Measurements from ENCODE around the gene ARID4A.

ARID4A gene

DNA sequence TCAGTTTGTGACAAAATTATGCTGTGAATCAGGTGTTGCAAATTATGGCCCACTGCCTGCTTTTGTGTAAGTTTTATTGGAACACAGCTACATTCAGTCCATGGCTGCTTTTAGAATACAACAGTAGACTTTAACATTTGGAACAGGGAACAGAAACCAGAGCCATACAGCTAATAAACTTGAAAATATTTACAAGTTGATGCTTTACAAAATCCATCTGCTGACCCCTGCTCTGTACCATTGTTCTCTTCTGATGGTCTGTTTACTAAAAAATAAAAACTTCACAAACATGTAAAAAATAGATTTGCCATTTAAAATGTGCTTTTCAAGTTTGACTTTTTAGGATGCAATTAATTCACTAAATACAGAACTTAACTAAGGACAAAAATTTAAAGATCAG, 33.0 kb upstream of the ARID4A start:
- Histone ChIP-seq H2BK12ac (ENCODE audit: low read length) (no peak overlapping the region), H3K9ac (ENCODE audit: low read depth, low read length, poor library complexity) (no peak overlapping the region), H3K4me1 (ENCODE audit: control insufficient read depth in 2 of 2, insufficient read depth in 1 of 2, low read depth in 1 of 2, low read length in 2 of 2) (no peaks in the 10 kb centered on the region), H2BK120ac (ENCODE audit: low read depth, low read length) (no peak overlapping the region), H3K14ac (ENCODE audit: low read length) (no peak overlapping the region), H3K79me1 (ENCODE audit: low read depth, low read length) (no peaks in the 10 kb centered on the region), H3K4ac (ENCODE audit: low read length) (no peak overlapping the region), H4K91ac (ENCODE audit: low read depth, low read length, poor library complexity) (no peak overlapping the region), H3K23ac (ENCODE audit: low read depth, low read length, poor library complexity) (no peak overlapping the region), H3K27ac (replicated peaks; ENCODE audit: low read length) (no peak overlapping the region), H3K4me3 (ENCODE audit: low read length in 2 of 2) (no peak overlapping the region), H2BK15ac (ENCODE audit: low read length) (no peak overlapping the region), H3K4me2 (ENCODE audit: insufficient read depth, low read length, poor library complexity, severe bottlenecking) (no peak overlapping the region), H2AK5ac (ENCODE audit: low read depth, low read length) (no peak overlapping the region), H2BK5ac (ENCODE audit: low read length) (no peak overlapping the region), H3K9me3 (replicated peaks in 1 of 2; ENCODE audit: control insufficient read depth in 2 of 2, insufficient read depth in 1 of 2, low read depth in 1 of 2, low read length in 2 of 2) (no peaks in the 10 kb centered on the region), H3K36me3 (replicated peaks in 1 of 2; ENCODE audit: control insufficient read depth in 2 of 2, insufficient read depth in 2 of 2, low read length in 2 of 2) (peaks cover 14 to 99% of the 10 kb centered on the region in 2 donors), H3K27me3 (ENCODE audit: control insufficient read depth in 3 of 3, insufficient read depth in 3 of 3, low read depth in 1 of 3, low read length in 3 of 3) (no peaks in the 10 kb centered on the region), H3K18ac (ENCODE audit: low read length) (no peak overlapping the region), H2AFZ (ENCODE audit: low read length) (no peak overlapping the region), H4K8ac (ENCODE audit: low read depth, low read length) (no peak overlapping the region)
- no peak for DNase-seq (ENCODE audit: low spot score)

GRCh38 chr14:58270628-58271027, 27.7 kb upstream of the ARID4A start:
- Histone ChIP-seq H2AFZ (ENCODE audit: low read length) (no peak overlapping the region), H3K4me3 (ENCODE audit: low read length in 2 of 2) (no peak overlapping the region), H3K14ac (ENCODE audit: low read length) (no peak overlapping the region), H3K4ac (ENCODE audit: low read length) (no peak overlapping the region), H2BK12ac (ENCODE audit: low read length) (no peak overlapping the region), H2BK5ac (ENCODE audit: low read length) (no peak overlapping the region), H3K4me2 (ENCODE audit: insufficient read depth, low read length, poor library complexity, severe bottlenecking) (no peak overlapping the region), H3K36me3 (replicated peaks in 1 of 2; ENCODE audit: control insufficient read depth in 2 of 2, insufficient read depth in 2 of 2, low read length in 2 of 2) (peaks cover 8 to 100% of the 10 kb centered on the region in 2 donors), H3K9ac (ENCODE audit: low read depth, low read length, poor library complexity) (no peak overlapping the region), H2AK5ac (ENCODE audit: low read depth, low read length) (no peak overlapping the region), H2BK120ac (ENCODE audit: low read depth, low read length) (no peak overlapping the region), H3K27me3 (ENCODE audit: control insufficient read depth in 3 of 3, insufficient read depth in 3 of 3, low read depth in 1 of 3, low read length in 3 of 3) (no peaks in the 10 kb centered on the region), H2BK15ac (ENCODE audit: low read length) (no peak overlapping the region), H3K23ac (ENCODE audit: low read depth, low read length, poor library complexity) (no peak overlapping the region), H3K4me1 (ENCODE audit: control insufficient read depth in 2 of 2, insufficient read depth in 1 of 2, low read depth in 1 of 2, low read length in 2 of 2) (no peaks in the 10 kb centered on the region), H3K79me1 (ENCODE audit: low read depth, low read length) (no peaks in the 10 kb centered on the region), H3K27ac (replicated peaks; ENCODE audit: low read length) (no peak overlapping the region), H4K91ac (ENCODE audit: low read depth, low read length, poor library complexity) (no peak overlapping the region), H3K9me3 (replicated peaks in 1 of 2; ENCODE audit: control insufficient read depth in 2 of 2, insufficient read depth in 1 of 2, low read depth in 1 of 2, low read length in 2 of 2) (no peaks in the 10 kb centered on the region), H4K8ac (ENCODE audit: low read depth, low read length) (no peak overlapping the region), H3K18ac (ENCODE audit: low read length) (no peak overlapping the region)
- DNase-seq (ENCODE audit: low spot score): no peak
- WGBS, 2 donors (ENCODE audit: extremely low coverage in 2 of 2, insufficient read length in 2 of 2, insufficient replicate concordance in 1 of 2): no CpG with 5 or more reads among the region's 2 CpGs

DNA sequence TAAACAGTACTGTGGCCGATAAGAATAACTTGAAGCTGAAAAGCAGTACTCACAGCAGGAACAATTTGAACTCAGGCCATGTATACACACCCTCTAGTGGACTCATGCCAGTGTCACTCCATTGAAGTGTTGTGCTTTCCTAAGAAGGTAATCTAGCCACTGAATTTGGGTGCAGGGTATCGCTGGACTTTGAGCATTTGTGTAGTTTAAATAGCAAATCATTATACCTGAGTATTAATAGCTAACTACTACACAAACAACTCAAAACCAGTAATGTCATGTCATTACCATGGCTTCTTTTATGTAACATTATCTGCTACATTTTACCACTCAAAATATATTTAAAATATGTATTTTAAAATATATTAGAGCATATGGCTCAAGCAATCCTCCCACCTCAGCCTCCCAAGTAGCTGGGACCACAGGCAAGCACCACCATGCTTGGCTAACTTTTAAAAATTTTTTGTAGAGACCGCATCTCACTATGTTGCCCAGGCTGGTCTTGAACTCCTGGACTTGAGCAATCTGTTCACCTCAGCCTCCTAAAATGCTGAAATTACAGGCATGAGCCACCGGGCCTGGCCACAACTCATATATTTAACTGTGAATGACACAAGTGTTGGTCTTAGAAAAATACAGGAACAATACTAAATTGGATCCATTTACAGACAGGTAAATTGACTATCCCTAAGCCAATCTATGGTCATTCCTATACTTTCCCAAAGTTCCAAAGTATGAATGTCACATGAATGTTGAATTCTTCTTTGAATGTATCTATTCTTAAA, 25.6 kb upstream of the ARID4A start:
- no peak overlapping the region for H2BK5ac ChIP-seq (ENCODE audit: low read length)
- no peak for DNase-seq (ENCODE audit: low spot score)
- H3K18ac ChIP-seq (ENCODE audit: low read length): no peak overlapping the region
- no peak overlapping the region for H3K9ac ChIP-seq (ENCODE audit: low read depth, low read length, poor library complexity)
- H3K9me3 ChIP-seq (replicated peaks in 1 of 2; ENCODE audit: control insufficient read depth in 2 of 2, insufficient read depth in 1 of 2, low read depth in 1 of 2, low read length in 2 of 2): no peaks in the 10 kb centered on the region
- H4K91ac ChIP-seq (ENCODE audit: low read depth, low read length, poor library complexity): no peak overlapping the region
- H2BK15ac ChIP-seq (ENCODE audit: low read length): no peak overlapping the region
- no peaks in the 10 kb centered on the region for H3K4me1 ChIP-seq (ENCODE audit: control insufficient read depth in 2 of 2, insufficient read depth in 1 of 2, low read depth in 1 of 2, low read length in 2 of 2)
- H3K79me1 ChIP-seq (ENCODE audit: low read depth, low read length): no peaks in the 10 kb centered on the region
- no peak overlapping the region for H4K8ac ChIP-seq (ENCODE audit: low read depth, low read length)
- H3K4me2 ChIP-seq (ENCODE audit: insufficient read depth, low read length, poor library complexity, severe bottlenecking): no peak overlapping the region
- no peak overlapping the region for H3K4me3 ChIP-seq (ENCODE audit: low read length in 2 of 2)
- H3K4ac ChIP-seq (ENCODE audit: low read length): no peak overlapping the region
- H3K27me3 ChIP-seq (ENCODE audit: control insufficient read depth in 3 of 3, insufficient read depth in 3 of 3, low read depth in 1 of 3, low read length in 3 of 3): no peaks in the 10 kb centered on the region
- no CpG with 5 or more reads among the region's 4 CpGs for WGBS, 2 donors (ENCODE audit: extremely low coverage in 2 of 2, insufficient read length in 2 of 2, insufficient replicate concordance in 1 of 2)
- H2AK5ac ChIP-seq (ENCODE audit: low read depth, low read length): no peak overlapping the region
- H3K14ac ChIP-seq (ENCODE audit: low read length): no peak overlapping the region
- H2AFZ ChIP-seq (ENCODE audit: low read length): no peak overlapping the region
- H3K36me3 ChIP-seq (replicated peaks in 1 of 2; ENCODE audit: control insufficient read depth in 2 of 2, insufficient read depth in 2 of 2, low read length in 2 of 2): peaks cover 9 to 99% of the 10 kb centered on the region in 2 donors
- no peak overlapping the region for H2BK12ac ChIP-seq (ENCODE audit: low read length)
- H3K23ac ChIP-seq (ENCODE audit: low read depth, low read length, poor library complexity): no peak overlapping the region
- no peak overlapping the region for H2BK120ac ChIP-seq (ENCODE audit: low read depth, low read length)
- no peak overlapping the region for H3K27ac ChIP-seq (replicated peaks; ENCODE audit: low read length)

DNA sequence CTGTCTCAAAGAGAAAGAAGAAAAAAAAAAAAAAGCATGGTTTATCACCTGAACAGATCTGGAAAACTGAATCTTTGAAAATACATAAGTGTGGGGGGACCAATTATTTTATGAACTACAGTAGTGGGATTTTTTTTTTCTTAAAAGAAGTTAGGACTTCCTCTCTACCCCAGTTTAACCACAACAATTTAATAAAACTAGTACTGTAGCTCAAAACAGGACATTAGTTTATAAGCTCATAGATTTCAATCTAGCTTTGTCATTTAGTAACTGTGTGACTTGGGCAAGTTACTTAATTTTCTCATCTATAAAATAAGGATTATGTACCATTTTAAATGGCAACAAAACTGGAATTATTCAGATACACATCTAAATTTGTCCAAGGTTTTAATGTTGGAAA, 23.5 kb upstream of the ARID4A start:
- Histone ChIP-seq H2BK15ac (ENCODE audit: low read length) (no peak overlapping the region), H3K4me1 (ENCODE audit: control insufficient read depth in 2 of 2, insufficient read depth in 1 of 2, low read depth in 1 of 2, low read length in 2 of 2) (no peaks in the 10 kb centered on the region), H4K8ac (ENCODE audit: low read depth, low read length) (no peak overlapping the region), H3K9me3 (replicated peaks in 1 of 2; ENCODE audit: control insufficient read depth in 2 of 2, insufficient read depth in 1 of 2, low read depth in 1 of 2, low read length in 2 of 2) (no peaks in the 10 kb centered on the region), H4K91ac (ENCODE audit: low read depth, low read length, poor library complexity) (no peak overlapping the region), H3K36me3 (replicated peaks in 1 of 2; ENCODE audit: control insufficient read depth in 2 of 2, insufficient read depth in 2 of 2, low read length in 2 of 2) (peaks cover 5 to 99% of the 10 kb centered on the region in 2 donors), H3K14ac (ENCODE audit: low read length) (no peak overlapping the region), H3K27ac (replicated peaks; ENCODE audit: low read length) (no peak overlapping the region), H2AK5ac (ENCODE audit: low read depth, low read length) (no peak overlapping the region), H3K79me1 (ENCODE audit: low read depth, low read length) (no peaks in the 10 kb centered on the region), H2AFZ (ENCODE audit: low read length) (no peak overlapping the region), H3K23ac (ENCODE audit: low read depth, low read length, poor library complexity) (no peak overlapping the region), H2BK5ac (ENCODE audit: low read length) (no peak overlapping the region), H3K4ac (ENCODE audit: low read length) (no peak overlapping the region), H3K4me2 (ENCODE audit: insufficient read depth, low read length, poor library complexity, severe bottlenecking) (no peak overlapping the region), H3K9ac (ENCODE audit: low read depth, low read length, poor library complexity) (no peak overlapping the region), H3K18ac (ENCODE audit: low read length) (no peak overlapping the region), H2BK120ac (ENCODE audit: low read depth, low read length) (no peak overlapping the region), H3K27me3 (ENCODE audit: control insufficient read depth in 3 of 3, insufficient read depth in 3 of 3, low read depth in 1 of 3, low read length in 3 of 3) (no peaks in the 10 kb centered on the region), H2BK12ac (ENCODE audit: low read length) (no peak overlapping the region), H3K4me3 (ENCODE audit: low read length in 2 of 2) (no peak overlapping the region)
- DNase-seq (ENCODE audit: low spot score): no peak
